Glutamatergic neuron (in vitro differentiated cells): ENCODE results near the gene RDH13. TPM values are rescaled to one million over a fixed set of nuclear protein-coding genes. Genes with fewer than 3 reads are reported as not detected.

ENCODE experiments used
- DNase-seq: peaks from one replicate; pipeline ENCODE4 v3.0.0; 2022
- H3K27ac Mint-ChIP-seq: one replicate; pipeline ENCODE4 v1.8.0; 2020; ENCODE audit warnings: mild to moderate bottlenecking, mixed read lengths, inconsistent platforms; ENCODE audit not compliant: unreplicated experiment
- H3K27me3 Mint-ChIP-seq: one replicate; pipeline ENCODE4 v1.8.0; 2020; ENCODE audit warnings: mild to moderate bottlenecking, moderate library complexity, mixed read lengths, inconsistent platforms; ENCODE audit not compliant: unreplicated experiment
- H3K36me3 Mint-ChIP-seq: one replicate; pipeline ENCODE4 v1.8.0; 2020; ENCODE audit warnings: mild to moderate bottlenecking, mixed read lengths, inconsistent platforms; ENCODE audit not compliant: unreplicated experiment
- H3K4me1 Mint-ChIP-seq: one replicate; pipeline ENCODE4 v1.8.0; 2020; ENCODE audit warnings: mild to moderate bottlenecking, low read depth, mixed read lengths, inconsistent platforms; ENCODE audit not compliant: unreplicated experiment
- H3K4me3 Mint-ChIP-seq: one replicate; pipeline ENCODE4 v1.8.0; 2020; ENCODE audit warnings: mild to moderate bottlenecking, mixed read lengths, inconsistent platforms; ENCODE audit not compliant: unreplicated experiment
- H3K9me3 Mint-ChIP-seq: one replicate; pipeline ENCODE4 v1.8.0; 2020; ENCODE audit warnings: mild to moderate bottlenecking, moderate library complexity, mixed read lengths, inconsistent platforms; ENCODE audit not compliant: unreplicated experiment
- CTCF ChIP-seq: fragments of 200-600 bp; sonication (generic); IDR thresholded peaks from one replicate; pipeline ENCODE4 v1.5.0; 2021; ENCODE audit not compliant: partially characterized antibody, unreplicated experiment
- total RNA-seq: library from RNA; stranded (reverse); fragmentation: NEBNext Ultra II Directional; extraction: Animal tissue kit (Norgen Biotek cat#: 25700); gene quantifications from one replicate; pipeline ENCODE4 v1.2.1, GENCODE V29; 2021; ENCODE audit not compliant: unreplicated experiment

RDH13 gene
- total RNA-seq, 1 donor from 2014 or later: 17.9 TPM

DNA sequence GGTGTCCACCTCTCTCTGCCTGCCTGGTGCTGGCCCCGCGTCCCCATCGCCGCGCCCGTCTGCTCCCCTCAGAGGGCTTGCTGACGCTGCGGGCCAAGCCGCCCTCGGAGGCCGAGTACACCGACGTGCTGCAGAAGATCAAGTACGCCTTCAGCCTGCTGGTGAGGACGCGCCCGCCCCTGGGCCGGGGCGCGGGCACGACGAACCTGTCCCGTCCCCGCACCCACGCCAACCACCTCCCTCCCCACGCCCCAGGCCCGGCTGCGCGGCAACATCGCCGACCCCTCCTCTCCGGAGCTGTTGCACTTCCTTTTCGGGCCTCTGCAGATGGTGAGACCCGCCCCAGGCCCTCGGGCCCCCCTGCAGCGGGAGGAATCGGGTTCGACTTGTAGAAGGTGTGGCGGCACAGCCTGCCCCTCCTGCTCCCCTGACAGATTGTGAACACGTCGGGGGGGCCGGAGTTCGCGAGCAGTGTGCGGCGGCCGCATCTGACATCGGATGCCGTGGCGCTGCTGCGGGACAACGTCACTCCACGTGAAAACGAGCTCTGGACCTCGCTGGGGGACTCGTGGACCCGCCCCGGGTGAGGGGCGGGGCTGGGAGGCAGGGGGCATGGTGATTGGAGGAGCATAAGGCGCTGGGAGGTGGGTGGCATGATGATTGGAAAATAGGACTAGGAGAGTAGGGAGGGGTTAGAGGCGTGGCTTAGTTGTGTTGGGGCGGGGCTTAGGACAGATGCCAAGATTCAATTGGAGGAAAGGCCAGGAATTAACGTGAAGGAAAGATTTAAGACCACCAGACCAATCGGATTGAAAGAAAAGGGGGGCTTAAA is 19.3 kb upstream of the RDH13 start:
- DNase-seq: peak; percentile 75
- peaks cover 8% of the 10 kb centered on the region for H3K4me1 Mint-ChIP-seq
- peak overlapping the region; percentile 42 for H3K4me3 Mint-ChIP-seq
- peaks cover 26% of the 10 kb centered on the region for H3K9me3 Mint-ChIP-seq
- H3K27ac Mint-ChIP-seq: peak overlapping the region; percentile 43
- H3K27me3 Mint-ChIP-seq: peaks cover 40% of the 10 kb centered on the region
- TF ChIP-seq CTCF: no peak
- H3K36me3 Mint-ChIP-seq: peaks cover 12% of the 10 kb centered on the region

- no peak overlapping the region for H3K27ac Mint-ChIP-seq
- H3K36me3 Mint-ChIP-seq: peaks cover 12% of the 10 kb centered on the region
- DNase-seq: no peak
- peak overlapping the region; percentile 92 for H3K4me3 Mint-ChIP-seq
- peaks cover 25% of the 10 kb centered on the region for H3K9me3 Mint-ChIP-seq
- TF ChIP-seq CTCF: no peak
- peaks cover 8% of the 10 kb centered on the region for H3K4me1 Mint-ChIP-seq
- H3K27me3 Mint-ChIP-seq: peaks cover 38% of the 10 kb centered on the region
These were observed 18.7 kb upstream of the RDH13 start for GRCh38 chr19:55081770-55082019.

- H3K27me3 Mint-ChIP-seq: peaks cover 40% of the 10 kb centered on the region
- H3K4me3 Mint-ChIP-seq: peak overlapping the region; percentile 92
- H3K9me3 Mint-ChIP-seq: peaks cover 25% of the 10 kb centered on the region
- no peak for TF ChIP-seq CTCF
- H3K4me1 Mint-ChIP-seq: peaks cover 8% of the 10 kb centered on the region
- DNase-seq: peak; percentile 93
- H3K36me3 Mint-ChIP-seq: peaks cover 12% of the 10 kb centered on the region
- no peak overlapping the region for H3K27ac Mint-ChIP-seq
These were observed 18.2 kb upstream of the RDH13 start for GRCh38 chr19:55080968-55081769.

DNA sequence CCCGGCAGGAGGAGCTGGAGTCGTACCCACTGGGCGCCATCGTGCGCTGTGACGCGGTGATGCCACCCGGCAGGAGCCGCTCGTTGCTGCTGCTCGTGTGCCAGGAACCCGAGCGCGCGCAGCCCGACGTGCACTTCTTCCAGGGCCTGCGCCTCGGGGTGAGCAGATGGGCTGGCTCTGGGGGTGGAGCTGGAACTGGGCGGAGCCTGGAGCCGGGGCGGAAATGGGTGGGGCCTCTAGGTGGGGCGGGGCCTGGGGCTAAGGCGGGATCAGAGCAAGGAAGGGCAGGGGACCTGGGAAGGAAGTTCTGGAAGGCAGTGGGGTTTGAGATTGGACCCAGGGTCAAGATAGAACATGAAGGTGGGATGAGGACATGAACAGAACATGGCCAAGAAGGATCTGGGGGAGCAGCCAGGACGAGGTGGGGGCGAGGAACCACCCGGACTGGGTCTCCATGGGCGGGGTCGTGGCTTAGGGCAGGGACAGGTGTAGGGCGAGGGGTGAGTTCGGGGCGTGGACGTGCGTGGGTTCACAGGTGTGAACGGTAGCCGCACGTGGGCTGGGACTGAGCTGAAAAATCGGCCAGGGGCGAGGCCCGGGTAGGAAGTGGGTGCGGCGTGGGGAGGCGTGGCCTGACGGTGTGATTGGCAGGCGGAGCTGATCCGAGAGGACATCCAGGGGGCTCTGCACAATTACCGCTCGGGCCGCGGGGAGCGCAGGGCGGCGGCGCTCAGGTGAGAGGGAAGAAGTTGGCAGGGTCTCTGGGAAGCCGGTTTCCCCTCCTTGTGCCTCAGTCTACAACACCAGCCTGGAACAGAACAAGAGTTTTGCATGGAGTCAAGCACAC is 17.4 kb upstream of the RDH13 start:
- peaks cover 12% of the 10 kb centered on the region for H3K36me3 Mint-ChIP-seq
- peak overlapping the region; percentile 92 for H3K4me3 Mint-ChIP-seq
- no peak for TF ChIP-seq CTCF
- peaks cover 4% of the 10 kb centered on the region for H3K4me1 Mint-ChIP-seq
- H3K27ac Mint-ChIP-seq: peak overlapping the region; percentile 59
- H3K9me3 Mint-ChIP-seq: peaks cover 23% of the 10 kb centered on the region
- peak; percentile 81 for DNase-seq
- peaks cover 36% of the 10 kb centered on the region for H3K27me3 Mint-ChIP-seq
